Myocyte (in vitro differentiated cells): Measurements from ENCODE around the gene CHST11. TPM values are rescaled to one million over a fixed set of nuclear protein-coding genes. Genes with fewer than 3 reads are reported as not detected.

Source experiments
- DNase-seq: peaks from one replicate; pipeline ENCODE4 v3.0.0-alpha.2; 2012; ENCODE audit warnings: low read depth
- total RNA-seq: library from RNA; depleted of rRNA; stranded (reverse); fragments of >200 nt; gene quantifications from 2 replicates; pipeline ENCODE4 v1.2.3, GENCODE V29; 2014

The CHST11 gene
- total RNA-seq, 1 donor from 2014 or later, result 2.9 TPM

- DNase-seq, result no peak
Observed at GRCh38 chr12:104459368-104459909, 2.7 kb downstream of the CHST11 start.

- no peak for DNase-seq
Observed at GRCh38 chr12:104460041-104460719, 3.4 kb downstream of the CHST11 start.

- no peak for DNase-seq
Observed at GRCh38 chr12:104460973-104461698, 4.4 kb downstream of the CHST11 start.

DNA sequence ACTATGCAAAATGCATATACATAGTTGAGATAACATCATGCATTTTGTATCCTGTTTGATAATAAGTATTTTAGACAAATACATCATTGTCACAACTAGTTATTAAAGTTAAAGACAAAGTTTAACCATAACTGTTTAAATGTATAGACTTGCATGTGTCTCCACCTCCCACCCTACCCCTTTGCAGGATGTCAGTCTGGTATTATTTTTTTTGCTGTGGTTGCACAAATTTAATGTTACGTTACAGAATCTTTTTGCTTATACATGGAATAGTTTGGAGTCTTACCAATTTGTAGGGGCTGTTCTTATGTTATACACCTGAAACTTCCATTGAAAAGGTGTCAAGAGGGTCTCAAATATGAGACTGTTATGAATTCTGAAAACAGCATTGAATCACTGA is 5.6 kb downstream of the CHST11 start:
- no peak for DNase-seq

DNA sequence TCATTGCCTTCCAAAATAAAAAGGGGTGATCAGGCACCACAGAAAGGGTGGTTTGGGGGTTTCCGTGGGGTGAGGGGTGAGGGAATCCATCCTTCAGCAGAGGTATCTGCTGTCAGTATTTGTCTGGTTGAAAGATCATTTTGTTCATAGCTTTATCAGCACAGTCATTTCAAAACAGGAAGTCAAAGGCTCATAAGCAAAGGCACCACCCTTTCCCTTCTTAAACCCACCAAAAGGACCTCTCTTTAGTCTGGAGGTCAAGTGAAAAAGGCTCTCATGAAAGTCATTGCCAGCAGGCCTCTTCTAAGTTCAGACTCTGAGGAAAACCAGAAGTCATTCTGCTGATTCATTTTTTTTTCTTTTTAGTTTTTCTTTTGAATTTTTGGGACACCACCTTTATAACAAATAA is 6.2 kb downstream of the CHST11 start:
- no peak for DNase-seq

GRCh38 chr12:104463368-104463767 is 6.6 kb downstream of the CHST11 start:
- no peak for DNase-seq

- DNase-seq, result no peak
Observed at GRCh38 chr12:104464899-104465298, 8.2 kb downstream of the CHST11 start.

DNA sequence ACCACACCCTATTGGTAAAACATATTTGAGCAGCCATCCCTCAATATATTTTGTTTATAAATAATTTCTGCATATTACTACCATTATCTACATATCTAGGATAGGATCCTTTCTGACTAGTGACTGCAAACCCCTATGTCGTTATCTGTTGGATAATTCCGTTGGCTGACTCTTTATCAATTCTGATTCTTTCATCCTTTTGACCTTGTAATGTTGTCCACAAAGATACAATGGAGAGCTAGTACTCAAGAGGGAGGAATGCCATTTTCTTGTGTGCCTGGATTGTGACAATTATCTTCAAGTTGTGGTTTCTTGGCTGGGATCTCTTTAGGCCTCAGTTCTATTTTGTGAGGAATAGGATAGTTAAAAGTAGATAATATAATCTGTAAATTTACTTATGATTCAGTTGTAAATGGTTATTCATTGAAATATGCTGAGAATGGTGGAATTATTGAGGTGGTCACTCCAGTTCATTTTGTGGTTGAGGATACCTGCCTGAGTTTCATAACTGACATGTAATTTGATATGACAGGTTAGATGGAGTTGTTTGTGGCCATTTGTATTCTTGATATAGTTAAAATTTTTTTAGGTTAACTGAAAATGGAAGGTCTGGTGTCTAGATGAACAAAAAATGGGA is 10.1 kb downstream of the CHST11 start:
- no peak for DNase-seq

- DNase-seq, result no peak
Observed at GRCh38 chr12:104467346-104467837, 10.6 kb downstream of the CHST11 start.

DNA sequence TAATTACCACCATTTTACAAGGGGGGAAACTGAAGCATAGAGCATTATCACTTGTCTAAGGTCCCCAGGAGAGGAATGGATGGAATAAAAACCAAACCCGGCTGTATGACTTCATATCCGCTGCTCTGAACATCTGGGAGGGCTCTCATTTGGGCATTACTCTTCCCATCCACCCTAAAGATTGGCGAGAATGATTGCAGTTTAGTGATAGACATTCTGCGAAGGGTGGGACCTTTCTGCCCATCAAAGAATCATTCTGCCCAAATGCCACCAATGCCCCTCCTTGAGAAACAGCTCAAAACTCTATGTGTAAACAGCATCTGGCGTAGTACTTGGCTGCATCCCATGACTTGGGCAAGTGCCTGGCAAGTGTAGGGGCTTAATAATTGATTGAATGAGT is 11.6 kb downstream of the CHST11 start:
- no peak for DNase-seq

- no peak for DNase-seq
Observed at GRCh38 chr12:104469066-104469465, 12.3 kb downstream of the CHST11 start.

DNA sequence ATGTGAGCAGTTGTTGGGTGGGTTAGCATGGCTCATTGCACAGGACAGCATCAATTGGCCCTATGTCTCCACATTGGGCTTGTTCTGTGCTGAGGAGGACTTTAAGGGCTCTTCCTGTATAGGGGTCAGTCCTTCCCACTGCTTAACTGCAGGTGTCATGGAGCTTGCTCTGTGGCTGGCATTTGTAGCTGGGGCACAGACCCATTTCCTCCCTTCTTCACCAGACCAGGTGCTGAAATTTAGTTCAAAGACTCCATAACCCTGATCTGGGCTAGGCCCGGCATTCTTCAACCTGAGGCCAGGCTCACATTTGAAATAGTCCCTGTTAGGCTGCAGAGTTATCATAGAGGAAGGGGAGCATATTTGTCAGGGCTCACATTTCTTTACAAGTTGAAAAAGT is 12.8 kb downstream of the CHST11 start:
- no peak for DNase-seq

GRCh38 chr12:104470521-104470920 is 13.8 kb downstream of the CHST11 start:
- no peak for DNase-seq

GRCh38 chr12:104471336-104471735 is 14.6 kb downstream of the CHST11 start:
- no peak for DNase-seq

DNA sequence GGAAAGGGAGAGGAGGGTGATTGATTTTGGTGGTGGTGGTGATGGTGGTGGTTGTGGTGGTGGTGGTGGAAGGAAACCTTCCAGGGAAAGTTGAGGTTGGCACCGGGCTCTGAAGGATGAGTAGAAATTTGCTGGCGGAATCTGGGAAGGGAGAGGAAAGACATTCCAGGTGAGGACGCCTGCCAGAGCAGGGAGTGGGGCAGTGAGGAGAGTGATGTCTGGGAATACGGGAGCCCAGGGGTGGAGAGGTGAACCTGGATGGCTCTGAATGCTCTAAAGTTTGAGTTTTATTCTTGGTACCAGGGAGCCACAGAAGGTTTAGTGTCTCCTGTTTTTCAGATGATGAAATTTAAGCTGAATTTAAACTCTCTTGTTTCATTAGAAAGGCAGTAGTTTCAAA is 16.0 kb downstream of the CHST11 start:
- DNase-seq, result no peak

GRCh38 chr12:104473374-104473983 is 16.7 kb downstream of the CHST11 start:
- DNase-seq, result no peak

GRCh38 chr12:104475271-104475670 is 18.5 kb downstream of the CHST11 start:
- DNase-seq, result no peak

DNA sequence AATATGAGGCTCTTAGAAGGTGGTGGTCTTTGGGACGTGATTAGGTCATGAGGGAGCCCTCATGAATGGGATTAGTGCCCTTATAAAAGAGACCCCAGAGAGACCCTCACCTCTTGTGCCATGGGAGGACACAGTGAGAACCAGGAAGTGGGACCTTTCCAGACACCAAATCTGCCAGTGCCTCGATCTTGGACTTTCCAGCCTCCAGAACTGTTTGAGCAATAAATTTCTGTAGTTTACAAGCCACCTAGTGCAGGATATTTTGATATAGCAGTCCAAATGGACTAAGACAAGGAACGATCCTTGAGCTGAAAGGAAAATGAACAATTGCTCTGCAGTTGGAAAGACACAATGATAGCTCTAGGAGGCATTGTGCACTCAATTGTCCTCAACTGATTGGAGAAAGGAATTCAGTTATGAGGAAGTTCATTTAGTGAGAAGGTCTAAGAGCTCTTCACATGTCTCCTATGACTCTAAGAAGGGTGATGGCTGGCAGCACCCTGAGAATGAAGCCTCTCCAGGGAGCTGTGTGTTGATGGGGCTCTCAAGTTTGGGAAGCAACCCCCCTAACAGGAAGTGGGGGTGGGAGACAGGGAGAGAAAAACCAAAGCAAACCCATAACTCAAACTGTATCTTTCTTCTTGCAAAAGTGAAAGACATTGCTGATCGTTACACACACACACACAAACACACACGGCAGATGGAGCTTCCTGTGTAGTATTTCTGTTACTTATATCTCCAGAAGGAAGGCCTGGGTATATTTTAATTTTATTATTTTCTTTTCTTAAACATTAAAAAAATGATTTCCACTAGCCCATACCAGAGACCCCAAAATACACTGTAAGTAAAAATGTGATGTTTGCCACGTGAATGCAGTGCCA is 21.0 kb downstream of the CHST11 start:
- DNase-seq, result no peak

- DNase-seq, result no peak
Observed at GRCh38 chr12:104478396-104479122, 21.8 kb downstream of the CHST11 start.

DNA sequence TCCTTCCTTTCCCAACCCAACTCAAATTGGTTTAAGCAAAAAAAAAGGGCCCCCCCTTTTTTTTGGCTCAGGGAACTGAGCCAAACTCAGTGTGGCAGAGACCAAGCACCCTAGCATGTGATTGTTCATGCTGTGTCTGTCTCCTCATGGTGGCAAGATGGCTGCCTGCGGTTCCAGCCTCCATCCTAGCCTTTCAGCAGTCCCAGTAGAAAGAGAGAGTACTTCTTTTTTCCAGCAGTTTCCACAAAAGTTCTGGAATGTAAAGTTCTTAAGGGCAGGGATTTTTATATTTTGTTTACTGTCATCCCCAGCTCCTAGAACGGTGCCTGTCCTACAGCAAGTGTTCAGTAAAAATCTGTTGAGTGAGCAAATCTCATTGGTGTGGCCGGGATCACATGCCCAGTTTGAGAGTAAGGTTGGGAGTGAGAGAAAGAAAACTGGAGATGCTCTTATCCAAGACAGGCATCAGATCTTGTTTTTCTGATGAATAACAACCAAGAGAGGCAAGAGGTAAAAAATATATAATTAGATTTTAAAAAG is 22.4 kb downstream of the CHST11 start:
- DNase-seq, result no peak
